Stimulated activated effector memory CD8-positive, alpha-beta T cell treated with anti-CD3 and anti-CD28 coated beads, Interleukin-12 subunit alpha, Interleukin-12 subunit beta, amount 100 ng/mL, for 72 hours (primary cell): Measurements from ENCODE around the gene ACAP1.

Source experiments
- ATAC-seq: fragments of 150-1000 bp; cut with Tn5 transposase; 2 replicates; pipeline ENCODE4 v1.10.0; 2021
- DNase-seq, 2 donors: peaks; one replicate each; pipeline ENCODE4 v3.0.0; 2021 to 2022; ENCODE audit warnings: low spot score in 2 of 2
- H3K27ac Mint-ChIP-seq: one replicate; pipeline ENCODE4 v1.8.0; 2022; ENCODE audit warnings: mild to moderate bottlenecking, mixed read lengths
- H3K36me3 Mint-ChIP-seq: one replicate; pipeline ENCODE4 v1.8.0; 2022; ENCODE audit warnings: mild to moderate bottlenecking, mixed read lengths
- H3K4me1 Mint-ChIP-seq: one replicate; pipeline ENCODE4 v1.8.0; 2022; ENCODE audit warnings: mixed read lengths
- H3K4me3 Mint-ChIP-seq: one replicate; pipeline ENCODE4 v1.8.0; 2022; ENCODE audit warnings: mild to moderate bottlenecking, mixed read lengths
- H3K9me3 Mint-ChIP-seq: one replicate; pipeline ENCODE4 v1.8.0; 2022; ENCODE audit warnings: mixed read lengths

The ACAP1 gene

DNA sequence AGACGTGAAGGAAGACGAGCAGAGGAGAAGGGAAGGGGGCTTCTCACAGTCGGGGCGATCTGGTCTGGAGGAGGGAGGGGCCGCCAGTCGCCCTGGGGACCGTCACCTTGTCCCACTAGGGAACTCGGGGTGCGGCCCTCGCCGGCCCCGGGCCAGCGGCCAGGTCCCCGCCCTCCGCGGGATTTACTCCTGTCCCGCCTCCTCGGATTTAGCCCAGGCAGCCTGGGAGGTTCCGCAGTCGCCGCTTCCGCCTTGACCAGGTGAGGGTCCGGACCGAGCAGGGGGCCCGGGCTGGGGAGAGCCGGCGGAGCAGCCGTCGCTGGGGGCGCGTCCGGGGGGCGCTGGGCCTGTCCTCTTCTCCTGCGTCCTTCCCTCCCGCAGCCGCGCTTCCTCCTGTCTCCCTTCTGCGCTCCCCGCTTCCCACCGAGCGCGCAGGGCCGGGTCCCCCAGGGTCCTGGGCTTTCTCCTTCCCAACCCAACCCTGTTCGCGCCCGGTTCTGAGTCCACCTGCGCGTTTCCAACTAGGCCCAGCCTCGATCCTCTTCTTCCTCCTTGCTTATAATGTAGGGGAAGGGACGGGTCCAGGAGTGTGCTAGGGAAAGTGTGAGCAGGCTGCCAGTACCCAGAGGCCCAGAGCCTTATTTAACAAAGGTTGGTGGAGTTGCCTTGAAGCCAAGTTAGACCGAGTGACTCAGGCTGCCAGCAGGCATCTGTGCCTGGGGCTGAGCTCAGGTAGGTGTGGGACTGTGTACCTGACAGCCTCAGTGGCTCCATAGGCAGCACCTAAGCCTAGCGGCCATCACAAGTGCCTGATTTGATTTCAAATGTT is 44.7 kb downstream of the ACAP1 start, which contains the start of gene TNK1:
TNK1 (plus strand) TSS at position 235 of the 829 bp plus-strand sequence. CDS start 1,838 bp downstream, outside the sequence.
- Mint-ChIP-seq H3K27ac (peak within 1 kb of the TSS; percentile 5), H3K9me3 (no peaks in the 10 kb centered on the region), H3K4me3 (no peak within 1 kb of the TSS), H3K36me3 (peaks cover 5% of the 10 kb centered on the region), H3K4me1 (peaks cover 8% of the 10 kb centered on the region)
- DNase-seq (no peak), ATAC-seq (no peak)

DNA sequence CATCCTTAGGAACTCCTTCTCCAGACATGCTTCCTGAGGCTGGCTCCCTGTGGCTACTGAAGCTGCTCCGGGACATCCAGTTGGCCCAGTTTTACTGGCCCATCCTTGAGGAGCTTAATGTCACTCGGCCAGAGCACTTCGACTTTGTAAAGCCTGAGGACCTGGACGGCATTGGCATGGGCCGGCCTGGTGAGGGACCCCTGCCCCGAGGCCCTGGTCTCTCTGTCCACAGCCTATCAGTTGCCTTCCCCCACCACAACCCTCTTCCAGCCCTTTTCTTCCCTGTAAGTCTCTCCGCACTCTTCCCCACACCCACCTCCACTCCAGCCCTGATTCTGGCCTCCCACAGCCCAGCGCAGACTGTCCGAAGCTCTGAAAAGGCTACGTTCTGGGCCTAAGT is 46.6 kb downstream of the ACAP1 start:
- H3K27ac Mint-ChIP-seq: no peak overlapping the region
- H3K4me3 Mint-ChIP-seq: peak overlapping the region; percentile 71
- no peak for ATAC-seq
- peaks cover 17% of the 10 kb centered on the region for H3K36me3 Mint-ChIP-seq
- H3K9me3 Mint-ChIP-seq: no peaks in the 10 kb centered on the region
- no peak for DNase-seq
- H3K4me1 Mint-ChIP-seq: peaks cover 8% of the 10 kb centered on the region

DNA sequence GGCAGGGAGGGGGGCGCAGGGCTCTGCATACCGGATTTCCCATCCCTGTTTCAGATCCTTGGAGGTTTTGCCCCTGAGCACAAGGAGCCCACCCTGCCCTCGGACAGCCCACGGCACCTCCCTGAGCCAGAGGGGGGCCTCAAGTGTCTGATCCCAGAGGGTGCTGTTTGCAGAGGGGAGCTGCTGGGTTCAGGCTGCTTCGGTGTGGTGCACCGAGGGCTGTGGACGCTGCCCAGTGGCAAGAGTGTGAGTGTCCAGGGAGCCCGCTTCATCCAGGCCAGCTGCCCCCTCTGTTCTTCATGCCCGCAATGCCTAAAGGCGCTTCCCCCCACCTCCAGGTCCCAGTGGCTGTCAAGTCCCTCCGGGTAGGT is 47.0 kb downstream of the ACAP1 start:
- no peak for DNase-seq
- H3K27ac Mint-ChIP-seq: no peak overlapping the region
- ATAC-seq: no peak
- H3K4me1 Mint-ChIP-seq: peaks cover 8% of the 10 kb centered on the region
- peaks cover 22% of the 10 kb centered on the region for H3K36me3 Mint-ChIP-seq
- peak overlapping the region; percentile 71 for H3K4me3 Mint-ChIP-seq
- H3K9me3 Mint-ChIP-seq: no peaks in the 10 kb centered on the region

DNA sequence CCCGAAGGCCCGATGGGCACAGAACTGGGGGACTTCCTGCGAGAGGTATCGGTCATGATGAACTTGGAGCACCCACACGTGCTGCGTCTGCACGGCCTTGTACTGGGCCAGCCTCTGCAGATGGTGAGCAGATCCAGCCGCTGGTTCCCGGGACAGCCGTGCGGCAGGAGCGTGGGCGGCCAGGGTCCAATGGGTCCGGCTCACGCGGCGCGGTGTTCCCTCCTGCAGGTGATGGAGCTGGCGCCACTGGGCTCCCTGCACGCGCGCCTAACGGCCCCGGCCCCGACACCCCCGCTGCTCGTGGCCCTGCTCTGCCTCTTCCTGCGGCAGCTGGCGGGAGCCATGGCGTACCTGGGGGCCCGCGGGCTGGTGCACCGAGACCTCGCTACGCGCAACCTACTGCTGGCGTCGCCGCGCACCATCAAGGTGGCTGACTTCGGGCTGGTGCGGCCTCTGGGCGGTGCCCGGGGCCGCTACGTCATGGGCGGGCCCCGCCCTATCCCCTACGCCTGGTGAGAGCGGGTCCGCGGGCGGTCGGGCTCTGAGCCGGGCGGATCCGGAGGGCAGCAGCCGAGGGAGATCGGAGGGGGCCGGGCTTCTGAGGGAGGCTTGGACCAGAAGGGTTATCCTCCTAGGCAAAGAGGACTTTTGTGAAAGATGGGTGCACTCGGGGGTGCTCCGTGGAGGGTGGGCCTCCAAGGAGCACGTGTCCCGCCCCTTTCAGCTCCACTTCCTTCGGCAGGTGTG is 47.6 kb downstream of the ACAP1 start:
- peaks cover 24% of the 10 kb centered on the region for H3K36me3 Mint-ChIP-seq
- H3K9me3 Mint-ChIP-seq: no peaks in the 10 kb centered on the region
- H3K4me3 Mint-ChIP-seq: peak overlapping the region; percentile 71
- peak; percentile 98 for ATAC-seq
- H3K27ac Mint-ChIP-seq: peak overlapping the region; percentile 76
- H3K4me1 Mint-ChIP-seq: peaks cover 8% of the 10 kb centered on the region
- DNase-seq: peak; percentile 68 to 85

DNA sequence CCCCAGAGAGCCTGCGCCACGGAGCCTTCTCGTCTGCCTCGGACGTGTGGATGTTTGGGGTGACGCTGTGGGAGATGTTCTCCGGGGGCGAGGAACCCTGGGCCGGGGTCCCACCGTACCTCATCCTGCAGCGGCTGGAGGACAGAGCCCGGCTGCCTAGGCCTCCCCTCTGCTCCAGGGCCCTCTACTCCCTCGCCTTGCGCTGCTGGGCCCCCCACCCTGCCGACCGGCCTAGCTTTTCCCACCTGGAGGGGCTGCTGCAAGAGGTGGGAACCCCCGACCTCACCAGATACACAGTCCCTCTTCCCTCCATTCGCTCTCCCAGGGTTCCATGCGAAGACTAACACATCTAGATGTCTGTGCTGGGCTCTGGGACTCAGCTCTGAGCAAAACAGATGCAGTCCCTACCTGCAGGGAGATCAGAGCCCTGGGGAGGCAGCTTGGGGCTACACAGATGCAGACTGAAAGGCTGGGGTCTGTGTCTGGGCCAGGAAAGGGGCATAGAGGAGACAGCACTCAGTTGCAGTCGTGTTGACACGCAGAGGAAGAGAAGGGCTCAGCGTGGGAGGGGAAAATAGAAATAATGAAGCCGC is 48.3 kb downstream of the ACAP1 start:
- peaks cover 8% of the 10 kb centered on the region for H3K4me1 Mint-ChIP-seq
- H3K27ac Mint-ChIP-seq: peak overlapping the region; percentile 76
- H3K4me3 Mint-ChIP-seq: peak overlapping the region; percentile 71
- DNase-seq (no peak), ATAC-seq (no peak)
- H3K9me3 Mint-ChIP-seq: no peaks in the 10 kb centered on the region
- H3K36me3 Mint-ChIP-seq: peaks cover 24% of the 10 kb centered on the region

DNA sequence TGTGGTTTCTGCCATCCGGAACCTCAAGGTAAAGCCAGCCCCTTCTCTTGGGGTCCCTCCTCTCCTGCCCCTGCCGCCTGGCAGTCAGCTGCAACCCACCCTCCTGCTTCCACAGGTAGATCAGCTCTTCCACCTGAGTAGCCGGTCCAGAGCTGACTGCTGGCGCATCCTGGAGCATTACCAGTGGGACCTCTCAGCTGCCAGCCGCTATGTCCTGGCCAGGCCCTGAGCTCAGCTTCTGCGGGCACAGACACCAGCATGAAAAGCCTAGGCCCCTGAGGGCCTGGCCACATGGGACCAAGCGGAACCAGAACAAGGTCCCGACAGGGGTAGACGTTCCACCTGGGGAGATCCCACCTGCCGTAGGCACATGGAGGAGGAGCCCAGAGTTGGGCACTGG is 52.5 kb downstream of the ACAP1 start:
- Mint-ChIP-seq H3K4me3 (no peak overlapping the region), H3K36me3 (peaks cover 42% of the 10 kb centered on the region), H3K4me1 (peaks cover 25% of the 10 kb centered on the region), H3K9me3 (no peaks in the 10 kb centered on the region), H3K27ac (no peak overlapping the region)
- DNase-seq (no peak), ATAC-seq (no peak)

DNA sequence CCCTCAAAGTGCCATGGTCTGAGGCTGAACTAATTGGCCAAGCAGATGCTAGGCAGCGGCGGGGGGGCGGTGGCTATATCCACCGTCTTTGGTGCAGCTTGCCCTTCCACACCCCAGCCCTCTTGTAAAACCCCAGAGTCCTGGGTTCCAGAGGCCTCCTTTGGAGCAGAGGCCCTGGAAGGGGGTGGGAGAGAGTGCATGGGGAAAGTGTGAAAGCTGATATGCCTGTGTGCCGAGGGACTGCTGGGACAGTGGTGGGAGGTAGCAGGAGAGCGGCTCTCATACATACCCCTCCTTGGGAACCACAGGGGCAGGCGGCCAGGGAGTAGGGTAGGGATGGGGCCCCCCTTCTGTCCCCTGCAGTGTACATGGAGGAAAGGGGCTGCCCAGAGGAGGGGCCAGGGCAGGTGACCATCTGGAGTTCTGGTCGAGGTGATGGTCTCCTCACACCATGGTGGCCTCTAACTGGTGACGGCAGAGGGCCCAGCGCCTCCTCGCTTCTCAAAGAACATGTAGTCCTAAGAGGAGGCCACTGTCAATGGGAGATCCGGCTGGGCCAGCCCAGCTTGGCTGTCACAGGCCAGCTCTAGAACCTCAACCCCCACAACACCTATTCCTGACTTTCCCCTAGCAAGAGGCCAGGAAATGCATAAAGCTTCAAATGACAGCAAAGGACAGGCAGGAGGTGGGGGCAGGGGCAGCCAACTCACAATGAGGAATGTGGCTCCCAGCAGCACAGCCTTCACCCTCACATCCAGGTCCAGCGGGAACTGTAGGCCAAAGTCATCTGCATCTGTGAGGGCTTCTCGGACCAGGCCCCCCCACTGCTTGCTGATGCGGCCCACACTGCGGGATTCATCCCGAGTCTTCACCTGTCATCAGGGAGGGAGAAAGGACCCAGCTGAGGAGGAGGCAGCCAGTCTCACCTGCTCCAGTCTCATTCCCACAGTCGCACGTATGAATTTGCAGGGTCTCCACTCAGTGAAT is 53.9 kb downstream of the ACAP1 start:
- Mint-ChIP-seq H3K4me1 (peaks cover 23% of the 10 kb centered on the region), H3K36me3 (peaks cover 42% of the 10 kb centered on the region), H3K9me3 (no peaks in the 10 kb centered on the region), H3K4me3 (no peak overlapping the region), H3K27ac (peak overlapping the region; percentile 54)
- DNase-seq: no peak
- ATAC-seq: no peak

DNA sequence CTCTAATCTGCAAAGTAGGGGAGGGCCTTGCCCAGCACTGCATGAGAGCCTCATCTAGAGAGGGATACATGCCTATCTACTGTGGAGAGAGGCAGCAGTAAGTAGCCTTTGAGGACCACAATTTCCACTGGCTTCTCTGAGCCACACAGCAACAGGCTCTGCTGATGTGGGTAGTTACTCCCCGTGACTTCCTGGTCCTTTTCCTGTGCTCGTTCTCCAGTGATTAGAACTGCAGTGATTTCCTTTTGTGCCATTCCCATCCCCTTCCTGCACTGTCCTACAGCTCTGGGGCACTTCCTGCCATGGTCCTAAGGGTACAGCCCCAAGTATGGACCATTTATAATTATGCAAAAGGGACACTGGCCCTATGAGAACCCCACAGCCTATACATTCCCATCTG is 55.0 kb downstream of the ACAP1 start:
- DNase-seq (no peak), ATAC-seq (no peak)
- Mint-ChIP-seq H3K27ac (no peak overlapping the region), H3K9me3 (no peaks in the 10 kb centered on the region), H3K4me1 (peaks cover 30% of the 10 kb centered on the region), H3K4me3 (no peak overlapping the region), H3K36me3 (peaks cover 42% of the 10 kb centered on the region)

DNA sequence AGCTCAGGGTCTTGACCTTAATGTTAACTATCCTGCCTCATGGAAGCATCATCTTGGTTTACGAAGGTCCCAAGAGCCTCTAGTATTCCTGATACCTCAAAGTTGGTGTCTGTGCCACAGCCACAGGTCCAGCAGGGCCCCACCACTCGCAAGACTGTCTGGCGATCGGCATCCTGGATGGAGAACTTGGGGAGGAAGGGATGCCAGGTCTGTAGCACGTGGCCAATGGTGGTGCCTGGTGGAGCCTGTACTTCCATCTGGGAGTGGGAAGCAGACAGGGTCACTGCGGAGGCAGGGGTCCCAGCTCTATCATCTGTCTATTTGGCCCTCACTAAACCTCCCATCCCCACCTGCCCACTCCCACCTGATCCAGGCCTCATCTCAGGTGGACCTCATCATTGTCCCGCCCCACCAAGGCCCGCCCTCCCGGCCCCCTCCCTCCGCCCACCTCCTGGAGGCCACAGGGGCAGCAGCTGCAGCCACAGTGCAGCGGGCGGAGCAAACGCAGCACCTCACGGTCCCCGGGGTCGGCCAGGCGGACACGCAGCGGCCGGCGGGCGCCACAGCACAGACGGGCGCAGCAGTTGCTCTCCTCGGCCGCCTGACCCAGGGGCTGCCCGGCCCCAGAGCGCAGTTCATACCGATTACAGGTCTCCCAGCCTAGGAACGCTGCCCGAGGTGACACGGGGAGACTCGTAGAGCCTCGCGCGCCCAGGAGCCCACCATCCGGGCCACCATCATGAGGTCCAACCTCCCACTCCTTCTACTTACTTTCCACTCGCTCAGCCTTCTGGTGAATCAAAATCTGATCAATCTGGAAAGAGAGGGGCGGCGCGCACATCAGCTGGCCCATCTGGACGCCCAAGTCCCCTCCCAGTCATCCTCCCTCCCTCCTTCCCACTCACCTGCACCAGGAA is 56.6 kb downstream of the ACAP1 start:
- DNase-seq (no peak), ATAC-seq (no peak)
- Mint-ChIP-seq H3K27ac (peak overlapping the region; percentile 93), H3K4me1 (peaks cover 30% of the 10 kb centered on the region), H3K36me3 (peaks cover 29% of the 10 kb centered on the region), H3K9me3 (no peaks in the 10 kb centered on the region), H3K4me3 (peak overlapping the region; percentile 92)

DNA sequence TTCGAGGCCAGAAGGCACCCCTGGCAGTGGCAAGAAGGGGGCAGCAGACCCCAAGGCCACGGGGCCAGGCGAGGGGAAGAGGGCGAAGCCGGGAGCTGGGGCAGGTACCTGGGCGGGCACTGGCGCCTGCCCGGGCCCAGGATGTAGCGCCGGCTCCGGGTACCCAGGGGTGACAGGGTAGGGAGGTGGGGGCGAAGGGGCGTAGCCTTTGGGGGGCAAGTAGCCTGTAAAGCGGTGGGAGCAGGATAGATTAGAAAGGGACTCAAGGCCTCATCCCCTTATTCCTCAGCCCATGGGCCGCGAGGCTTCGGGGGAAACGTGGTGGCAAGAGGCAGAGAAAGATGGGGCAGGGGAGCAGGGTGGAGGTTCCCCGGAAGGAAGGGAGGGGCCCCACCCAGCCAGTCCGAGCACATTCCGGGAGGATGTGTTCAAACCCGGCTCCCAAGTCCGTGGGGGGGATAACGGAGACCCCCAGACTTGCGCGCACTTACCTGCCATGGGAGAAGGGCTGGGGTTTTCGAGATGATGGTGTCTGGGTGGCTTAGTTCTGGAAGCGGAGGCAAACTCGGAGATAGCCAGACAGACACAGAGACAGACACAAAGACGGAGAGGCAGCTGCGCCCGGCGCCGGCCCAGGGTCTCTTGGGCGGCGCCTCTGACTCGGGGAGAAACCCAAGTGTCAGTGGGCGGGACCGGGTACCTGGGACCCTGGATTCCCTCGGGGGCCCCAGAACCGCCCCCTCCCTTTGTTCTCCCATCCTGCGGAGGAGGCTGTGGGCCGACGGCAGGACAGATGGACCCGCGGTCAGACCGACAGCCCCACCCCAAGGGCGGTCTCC is 57.5 kb downstream of the ACAP1 start:
- H3K4me3 Mint-ChIP-seq: peak overlapping the region; percentile 92
- H3K36me3 Mint-ChIP-seq: peaks cover 23% of the 10 kb centered on the region
- peak in 1 of 2 donors; percentile 71 for DNase-seq
- H3K9me3 Mint-ChIP-seq: no peaks in the 10 kb centered on the region
- H3K4me1 Mint-ChIP-seq: peaks cover 30% of the 10 kb centered on the region
- ATAC-seq: peak; percentile 61
- peak overlapping the region; percentile 93 for H3K27ac Mint-ChIP-seq

DNA sequence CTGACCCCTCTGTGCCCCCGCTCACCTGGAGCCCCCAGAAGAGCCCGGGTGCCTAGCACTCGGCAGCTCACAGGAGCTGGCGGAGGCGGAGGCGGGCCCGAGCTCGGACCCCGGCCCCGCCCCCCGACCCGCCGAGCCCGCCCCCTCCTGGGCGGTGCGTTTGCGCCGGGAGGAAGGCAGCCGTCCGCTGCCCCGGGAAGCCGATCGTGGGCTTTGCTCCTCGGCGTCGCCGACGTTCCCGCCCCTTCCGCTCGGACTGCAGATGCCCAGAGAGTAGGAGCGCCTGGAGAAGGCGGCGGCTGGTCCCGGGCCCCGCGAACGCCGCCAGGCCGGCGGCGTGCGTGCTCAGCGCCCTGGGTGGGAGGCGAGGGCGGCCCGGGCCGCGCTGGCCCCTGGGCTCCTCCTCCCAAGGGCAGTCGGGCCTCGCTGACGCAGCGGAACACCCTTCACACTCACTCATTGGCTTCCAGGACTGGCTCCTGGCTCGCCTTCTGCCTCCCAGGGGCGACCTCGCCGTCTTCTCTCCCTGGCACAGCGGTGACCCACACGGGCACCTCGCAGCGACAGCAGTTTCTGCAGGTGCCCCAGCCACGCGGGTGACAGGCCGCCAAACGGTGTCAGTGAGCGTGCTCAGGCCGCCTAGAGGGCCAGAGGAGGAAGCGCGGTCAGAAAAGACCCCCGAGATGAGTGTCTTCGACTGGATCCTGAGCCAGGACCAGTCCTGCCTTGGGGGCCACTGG is 58.3 kb downstream of the ACAP1 start, which contains the start of gene PLSCR3:
PLSCR3 (minus strand) TSS at position 74 of the 740 bp plus-strand sequence. CDS start 415 bp downstream, outside the sequence.
- H3K4me3 Mint-ChIP-seq: peak within 1 kb of the TSS; percentile 92
- peaks cover 30% of the 10 kb centered on the region for H3K4me1 Mint-ChIP-seq
- H3K27ac Mint-ChIP-seq: peak within 1 kb of the TSS; percentile 93
- peaks cover 23% of the 10 kb centered on the region for H3K36me3 Mint-ChIP-seq
- no peaks in the 10 kb centered on the region for H3K9me3 Mint-ChIP-seq
- ATAC-seq (peak; percentile 91), DNase-seq (peak; percentile 84 to 92)

DNA sequence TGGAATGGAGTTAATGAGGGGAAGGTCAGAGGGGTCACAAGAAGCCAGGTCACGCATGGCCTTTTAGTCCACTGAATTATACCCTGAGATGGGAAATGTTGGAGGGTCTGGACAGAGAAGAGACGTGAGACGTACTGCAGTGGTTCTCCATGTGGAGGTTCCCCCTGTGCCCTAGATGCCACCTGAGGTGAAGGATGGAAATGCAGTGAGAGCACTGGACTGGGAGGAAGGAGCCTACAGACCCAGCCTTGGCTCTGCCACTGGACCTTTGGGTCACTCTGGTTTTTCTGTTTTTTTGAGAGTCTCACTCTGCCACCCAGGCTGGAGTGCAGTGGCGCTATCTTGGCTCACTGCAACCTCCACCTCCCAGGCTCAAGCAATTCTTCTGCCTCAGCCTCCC is 59.8 kb downstream of the ACAP1 start:
- Mint-ChIP-seq H3K9me3 (no peaks in the 10 kb centered on the region), H3K4me1 (peaks cover 18% of the 10 kb centered on the region)
- ATAC-seq: no peak

More for the DNA sequence above, 59.8 kb downstream of the ACAP1 start:
- peaks cover 14% of the 10 kb centered on the region for H3K36me3 Mint-ChIP-seq
- H3K4me3 Mint-ChIP-seq: no peak overlapping the region
- DNase-seq: no peak
- H3K27ac Mint-ChIP-seq: no peak overlapping the region
